ENCODE measurements around the gene SLC2A4. TPM values are rescaled to one million over a fixed set of nuclear protein-coding genes. Genes with fewer than 3 reads are reported as not detected.

The SLC2A4 gene
- total and polyA plus RNA-seq, 9 donors: 0.83 to 9.8 (median 3.4) TPM

GRCh38 chr17:7296189-7296861, 14.8 kb downstream of the SLC2A4 start:
- TF ChIP-seq EP300 (IDR thresholded peaks at IDR 0.05) (no peak), POLR2A (IDR thresholded peaks at IDR 0.05) (no peak), CTCF (IDR thresholded peaks at IDR 0.05) (peak; percentile 88 to 98 (median 94))
- Histone ChIP-seq H3K27ac (no peak overlapping the region), H3K27me3 (peaks cover 3% of the 10 kb centered on the region), H3K36me3 (no peaks in the 10 kb centered on the region), H3K4me1 (ENCODE audit: insufficient read depth) (peaks cover 9% of the 10 kb centered on the region), H3K4me3 (peak overlapping the region; percentile 6), H3K9me3 (no peaks in the 10 kb centered on the region)
- DNase-seq: peak; percentile 78 to 90 (median 83)
- 1 to 3% (median 2%) methylated on average over 40 to 51 of the region's 51 CpGs for WGBS, 3 donors
- intact Hi-C loops (cut with DNase I): loop anchor here in 3 of 4 donors (1.0 to 5.0 kb wide), 4 partner anchors 15 to 252 kb away; partner anchors contain the start of genes SLC2A4 (in 3 of the 3) and SLC16A11 (in 1 of the 3)

- DNase-seq: no peak
- Histone ChIP-seq H3K27ac (no peak overlapping the region), H3K4me1 (ENCODE audit: insufficient read depth) (peaks cover 4% of the 10 kb centered on the region), H3K36me3 (no peaks in the 10 kb centered on the region), H3K27me3 (no peaks in the 10 kb centered on the region), H3K9me3 (no peaks in the 10 kb centered on the region), H3K4me3 (no peak overlapping the region)
- WGBS, 3 donors: 93 to 97% (median 94%) methylated on average over 7 of the region's 7 CpGs
- TF ChIP-seq POLR2A (IDR thresholded peaks at IDR 0.05): no peak
- no peak for TF ChIP-seq EP300 (IDR thresholded peaks at IDR 0.05)
- no peak for TF ChIP-seq CTCF (IDR thresholded peaks at IDR 0.05)
- intact Hi-C loops (cut with DNase I): no loop called here
Measured at GRCh38 chr17:7304179-7304578, 22.7 kb downstream of the SLC2A4 start.

- Histone ChIP-seq H3K27me3 (no peaks in the 10 kb centered on the region), H3K4me3 (peak within 1 kb of the TSS; percentile 91), H3K36me3 (no peaks in the 10 kb centered on the region), H3K4me1 (ENCODE audit: insufficient read depth) (peaks cover 9% of the 10 kb centered on the region), H3K9me3 (no peaks in the 10 kb centered on the region), H3K27ac (peak within 1 kb of the TSS; percentile 94)
- TF ChIP-seq CTCF (IDR thresholded peaks at IDR 0.05): peak in 1 of 3 donors; percentile 11
- TF ChIP-seq POLR2A (IDR thresholded peaks at IDR 0.05): peak; percentile 90
- peak; percentile 20 for TF ChIP-seq EP300 (IDR thresholded peaks at IDR 0.05)
- intact Hi-C loops (cut with DNase I): loop anchor here in 1 of 4 donors (5.0 kb wide), 1 partner anchor 265 kb away; no protein-coding TSS in a partner anchor
- DNase-seq: peak; percentile 100
- 0 to 1% (median 0%) methylated on average over 55 to 64 of the region's 64 CpGs for WGBS, 3 donors
Measured at GRCh38 chr17:7306911-7307685, 25.6 kb downstream of the SLC2A4 start, which contains the start of gene EIF5A. TSS of gene EIF5A (plus strand) at chr17:7307628. CDS start at chr17:7309636, 2,008 bp downstream.
